Lung (tissue), 12 donors: ENCODE data around the gene SOBP. TPM values are rescaled to one million over a fixed set of nuclear protein-coding genes. Genes with fewer than 3 reads are reported as not detected.

ENCODE experiments used
- ATAC-seq: fragments of 200-7000 bp; cut with Tn5 transposase; one replicate; pipeline ENCODE4 v1.9.1; 2020; ENCODE audit warnings: moderate number of reproducible peaks; ENCODE audit not compliant: insufficient read depth, low FRiP score
- DNase-seq, 3 donors: peaks; one replicate each; pipeline ENCODE4 v3.0.0-alpha.2; 2013 to 2017
- H3K27ac ChIP-seq, 2 donors: one replicate each; pipeline ENCODE4 v1.5.1; 2013; ENCODE audit warnings: mild to moderate bottlenecking in 2 of 2, moderate library complexity in 2 of 2, control low read depth in 1 of 2, inconsistent platforms in 1 of 2, low read depth in 1 of 2, low read length in 1 of 2
- H3K27me3 ChIP-seq, 3 donors: one replicate each; pipeline ENCODE4 v1.5.1; 2013; ENCODE audit warnings: low read length in 2 of 3; ENCODE audit not compliant: control insufficient read depth in 3 of 3, insufficient read depth in 3 of 3
- H3K36me3 ChIP-seq, 4 donors: one replicate each; pipeline ENCODE4 v1.5.1; 2013; ENCODE audit warnings: low read length in 4 of 4, mild to moderate bottlenecking in 1 of 4, moderate library complexity in 1 of 4; ENCODE audit not compliant: control insufficient read depth in 4 of 4, insufficient read depth in 4 of 4
- H3K4me1 ChIP-seq, 5 donors: one replicate each; pipeline ENCODE4 v1.5.1; 2013; ENCODE audit warnings: low read length in 5 of 5, mild to moderate bottlenecking in 2 of 5, moderate library complexity in 1 of 5; ENCODE audit not compliant: control insufficient read depth in 5 of 5, insufficient read depth in 5 of 5
- H3K4me3 ChIP-seq: one replicate; pipeline ENCODE4 v1.5.1; 2013; ENCODE audit warnings: mild to moderate bottlenecking, control low read depth, moderate library complexity
- H3K9ac ChIP-seq, 2 donors: one replicate each; pipeline ENCODE4 v1.5.1; 2013; ENCODE audit warnings: low read length in 2 of 2, control low read depth in 1 of 2; ENCODE audit not compliant: insufficient read depth in 1 of 2
- H3K9me3 ChIP-seq, 4 donors: one replicate each; pipeline ENCODE4 v1.5.1; 2013; ENCODE audit warnings: low read length in 3 of 4, mild to moderate bottlenecking in 1 of 4, moderate library complexity in 1 of 4; ENCODE audit not compliant: control insufficient read depth in 4 of 4, insufficient read depth in 3 of 4
- CTCF ChIP-seq: IDR thresholded peaks from 2 replicates; pipeline ENCODE4 v1.5.1; 2012; ENCODE audit warnings: mild to moderate bottlenecking; ENCODE audit errors: control extremely low read depth, extremely low read depth
- WGBS, 2 donors: extraction: QIAGEN DNeasy Blood & Tissue Kit; methylation state at CpG; one replicate each; pipeline ENCODE4 v1.1.7; 2013; 5-methylcytosine and 5-hydroxymethylcytosine counted together
- polyA plus RNA-seq, 2 donors: library from polyadenylated mRNA; stranded (reverse); fragments of 200-250 nt; gene quantifications; one replicate each; pipeline ENCODE4 v1.2.1, GENCODE V29; 2013
- total RNA-seq, 2 donors: library from RNA; depleted of rRNA in 1 of 2; stranded (reverse); fragments of >200 nt in 1 of 2; gene quantifications; one replicate each; pipeline ENCODE4 v1.2.1, GENCODE V29; 2014 to 2021
- donor health status: control.
- donor health status: control.
- donor health status: Bipolar disorder and iron deficiency.
- donor health status: healthy.
- donor health status: DM: yes; HTN: yes; CAD: no.

The SOBP gene
- total and polyA plus RNA-seq, 4 donors = 1.6 to 14.5 (median 5.8) TPM

GRCh38 chr6:107653183-107653580 lies 163.3 kb downstream of the SOBP start:
- Histone ChIP-seq H3K4me1 (peaks cover 0 to 27% (median 6%) of the 10 kb centered on the region in 5 donors), H3K9me3 (no peaks in the 10 kb centered on the region), H3K36me3 (no peaks in the 10 kb centered on the region), H3K9ac (no peak overlapping the region), H3K27ac (no peak overlapping the region), H3K27me3 (no peaks in the 10 kb centered on the region), H3K4me3 (no peak overlapping the region)
- 90 to 95% methylated on average over 10 of the region's 10 CpGs for WGBS, 2 donors
- ATAC-seq (no peak), DNase-seq (no peak)
- no peak for TF ChIP-seq CTCF

- Histone ChIP-seq H3K4me1 (peaks cover 0 to 35% (median 10%) of the 10 kb centered on the region in 5 donors), H3K9ac (no peak overlapping the region), H3K27ac (no peak overlapping the region), H3K27me3 (no peaks in the 10 kb centered on the region), H3K9me3 (no peaks in the 10 kb centered on the region), H3K4me3 (no peak overlapping the region), H3K36me3 (no peaks in the 10 kb centered on the region)
- DNase-seq = no peak
- no peak for TF ChIP-seq CTCF
- ATAC-seq = no peak
- WGBS, 2 donors = 94 to 95% methylated on average over 3 of the region's 3 CpGs
Observed at GRCh38 chr6:107653861-107654394, 164.0 kb downstream of the SOBP start.

- ATAC-seq (no peak), DNase-seq (no peak)
- Histone ChIP-seq H3K9me3 (no peaks in the 10 kb centered on the region), H3K27me3 (no peaks in the 10 kb centered on the region), H3K27ac (no peak overlapping the region), H3K4me1 (peaks cover 0 to 41% (median 12%) of the 10 kb centered on the region in 5 donors), H3K4me3 (no peak overlapping the region), H3K9ac (no peak overlapping the region), H3K36me3 (no peaks in the 10 kb centered on the region)
- no peak for TF ChIP-seq CTCF
- 37 to 70% methylated on average over 4 of the region's 4 CpGs for WGBS, 2 donors
Observed at GRCh38 chr6:107654764-107655163, 164.8 kb downstream of the SOBP start.

- Histone ChIP-seq H3K4me1 (peaks cover 0 to 41% (median 12%) of the 10 kb centered on the region in 5 donors), H3K9ac (no peak overlapping the region), H3K27ac (no peak overlapping the region), H3K4me3 (no peak overlapping the region), H3K36me3 (no peaks in the 10 kb centered on the region), H3K9me3 (no peaks in the 10 kb centered on the region), H3K27me3 (no peaks in the 10 kb centered on the region)
- DNase-seq = no peak
- ATAC-seq = no peak
- TF ChIP-seq CTCF = no peak
- 47 to 63% methylated on average over 4 of the region's 4 CpGs for WGBS, 2 donors
Observed at GRCh38 chr6:107655245-107655644, 165.3 kb downstream of the SOBP start.
